ENCODE results near the gene ICAM1.

GRCh38 chr19:10328558-10329429, 57.9 kb downstream of the ICAM1 start:
- no peak for TF ChIP-seq CTCF (conservative IDR thresholded peaks at IDR 0.05 in 1 of 2, IDR thresholded peaks at IDR 0.05 in 1 of 2; ENCODE audit: low read depth in 1 of 2, low read length in 2 of 2)
- no peak for TF ChIP-seq EZH2 (IDR thresholded peaks at IDR 0.05; ENCODE audit: low read length, missing control alignments)

Measured in fibroblast of lung (primary cell).